Retina (tissue), 1 donor: ENCODE results near the gene TSNAX.

Experiments
- DNase-seq: peaks from one replicate; pipeline ENCODE4 v3.0.0-alpha.2; 2016

Gene TSNAX

DNA sequence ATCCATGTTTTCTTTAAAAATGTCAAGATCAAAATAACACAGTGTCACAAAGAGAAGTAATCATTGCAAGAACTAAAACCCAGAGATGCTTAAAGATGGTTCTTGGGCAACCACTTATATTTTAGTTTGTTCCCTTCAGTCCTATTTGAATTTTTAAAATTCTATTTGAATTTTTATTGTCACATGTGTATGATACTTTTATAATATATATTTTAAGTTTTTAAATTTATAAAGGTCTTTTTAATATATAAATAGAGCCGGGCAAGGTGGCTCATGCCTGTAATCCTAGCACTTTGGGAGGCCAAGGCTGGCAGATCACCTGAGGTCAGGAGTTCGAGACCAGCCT, 75.8 kb downstream of the TSNAX start:
- no peak for DNase-seq

GRCh38 chr1:231605149-231606100, 77.0 kb downstream of the TSNAX start:
- DNase-seq, result no peak

DNA sequence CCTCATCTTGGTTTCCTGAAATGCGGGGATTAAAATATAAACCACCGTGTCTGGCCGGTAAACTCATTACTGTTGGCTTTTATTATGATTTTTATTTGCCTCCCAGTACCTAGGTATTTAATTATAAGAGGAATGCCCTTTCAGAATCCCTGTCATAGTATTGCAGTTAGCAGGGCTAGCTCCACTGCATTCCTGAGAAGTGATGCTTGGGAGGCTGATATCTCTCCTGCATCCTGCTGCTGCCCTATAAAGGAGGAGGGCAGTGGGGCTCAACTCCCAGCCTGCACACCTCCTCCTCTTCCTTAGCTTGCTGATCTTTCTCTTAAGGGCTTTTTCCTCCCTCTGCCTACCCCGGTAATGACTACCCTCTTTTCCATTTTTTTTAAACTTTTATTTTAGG, 78.2 kb downstream of the TSNAX start:
- DNase-seq, result no peak

- no peak for DNase-seq
Observed at GRCh38 chr1:231610388-231610787, 81.9 kb downstream of the TSNAX start.

- no peak for DNase-seq
Observed at GRCh38 chr1:231611111-231611510, 82.6 kb downstream of the TSNAX start.

- no peak for DNase-seq
Observed at GRCh38 chr1:231611851-231612250, 83.4 kb downstream of the TSNAX start.

DNA sequence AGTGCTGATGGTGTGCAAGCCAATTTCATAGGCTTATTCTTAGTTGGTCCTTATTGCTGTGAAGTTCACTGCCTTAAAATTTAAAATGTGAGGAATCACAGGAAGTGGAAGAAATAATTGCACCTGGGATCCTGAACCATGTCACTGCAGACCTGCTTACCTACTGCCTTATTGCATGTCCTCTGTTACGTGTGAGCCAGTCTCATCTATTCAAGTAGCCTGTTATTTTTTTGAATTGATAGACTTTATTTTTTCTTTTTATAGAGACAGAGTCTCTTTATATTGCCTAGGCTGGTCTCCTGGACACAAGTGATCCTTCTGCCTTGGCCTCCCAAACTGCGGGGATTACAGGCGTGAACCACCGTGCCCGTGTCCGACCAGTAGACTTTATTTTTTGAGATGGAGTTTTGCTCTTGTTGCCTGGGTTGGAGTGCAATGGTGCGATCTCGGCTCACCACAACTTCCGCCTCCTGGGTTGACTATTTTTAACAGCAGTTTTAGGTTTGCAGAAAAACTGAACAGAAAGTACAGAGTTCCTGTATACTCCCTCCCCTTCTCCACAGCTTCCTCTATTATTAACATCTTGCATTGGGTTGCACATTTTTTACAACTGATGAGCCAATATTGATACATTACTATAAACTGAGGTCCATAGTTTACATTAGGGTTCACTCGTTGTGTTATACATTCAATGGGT, 84.1 kb downstream of the TSNAX start:
- DNase-seq, result no peak

- DNase-seq, result no peak
Observed at GRCh38 chr1:231613419-231614349, 85.2 kb downstream of the TSNAX start.
